Measurements from ENCODE around the gene FAR2. TPM values are rescaled to one million over a fixed set of nuclear protein-coding genes. Genes with fewer than 3 reads are reported as not detected.

Gene FAR2
- total RNA-seq, 2 experiments from 2014 or later: 7.8 to 8.1 TPM

- POLR2A ChIA-PET: interaction anchor here (0.6 kb wide), 1 partner anchor 1254 kb away, joined by 3 read pairs; no protein-coding TSS in a partner anchor
- H3K4me3 Mint-ChIP-seq: no peak overlapping the region
- intact Hi-C loops (cut with DNase I, micrococcal nuclease): no loop called here
- DNase-seq (no peak), ATAC-seq (no peak)
- no peaks in the 10 kb centered on the region for H3K4me1 Mint-ChIP-seq
- no peaks in the 10 kb centered on the region for H3K27me3 Mint-ChIP-seq
- H3K9me3 Mint-ChIP-seq (ENCODE audit: low read depth): no peaks in the 10 kb centered on the region
- H3K27ac Mint-ChIP-seq: no peak overlapping the region
- CTCF ChIA-PET: interaction anchor here (0.8 kb wide), 1 partner anchor 124 kb away, joined by 3 read pairs; no protein-coding TSS in a partner anchor
- H3K36me3 Mint-ChIP-seq (ENCODE audit: low read depth): no peaks in the 10 kb centered on the region
Measured at GRCh38 chr12:29211696-29212095, 62.6 kb downstream of the FAR2 start.

DNA sequence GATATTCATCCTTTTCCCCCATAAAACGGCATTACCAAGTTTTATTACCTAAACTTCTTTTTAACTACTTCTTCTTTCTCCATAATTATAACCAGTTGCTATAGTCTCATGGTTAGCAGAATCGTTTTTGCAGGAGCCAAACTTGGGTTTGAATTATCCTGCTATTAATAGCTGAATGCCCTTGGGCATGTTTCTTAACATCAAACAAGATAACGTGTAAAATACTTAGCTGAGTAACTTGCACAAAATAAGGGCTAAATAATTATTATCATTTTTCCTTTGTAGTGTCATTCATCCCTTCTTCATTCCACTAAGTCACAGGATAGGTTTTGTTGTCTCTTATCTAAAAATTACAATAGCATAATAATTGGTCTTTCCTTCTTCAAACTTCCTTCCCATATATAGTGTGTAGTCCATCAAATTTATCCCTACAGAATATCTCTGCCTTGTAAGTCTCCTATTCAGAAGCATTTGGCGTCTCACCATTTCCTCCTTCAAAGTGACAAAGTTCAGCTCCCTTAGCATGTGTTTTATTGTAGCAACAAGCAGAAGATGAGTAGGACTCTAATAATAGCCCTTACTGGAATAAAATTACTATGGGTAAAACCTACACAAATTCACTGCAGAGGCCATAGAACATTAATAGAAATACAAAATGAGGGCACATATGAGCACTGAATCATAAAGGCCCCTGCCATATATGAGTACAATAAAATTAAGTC is 63.8 kb downstream of the FAR2 start:
- H3K4me3 Mint-ChIP-seq: no peak overlapping the region
- H3K27ac Mint-ChIP-seq: no peak overlapping the region
- ChIA-PET POLR2A (no interaction called here), CTCF (no interaction called here)
- ATAC-seq (no peak), DNase-seq (no peak)
- H3K4me1 Mint-ChIP-seq: no peaks in the 10 kb centered on the region
- intact Hi-C loops (cut with DNase I, micrococcal nuclease): no loop called here
- H3K27me3 Mint-ChIP-seq: no peaks in the 10 kb centered on the region
- no peaks in the 10 kb centered on the region for H3K9me3 Mint-ChIP-seq (ENCODE audit: low read depth)
- no peaks in the 10 kb centered on the region for H3K36me3 Mint-ChIP-seq (ENCODE audit: low read depth)

- Mint-ChIP-seq H3K9me3 (ENCODE audit: low read depth) (no peaks in the 10 kb centered on the region), H3K27me3 (no peaks in the 10 kb centered on the region), H3K4me3 (no peak overlapping the region), H3K36me3 (ENCODE audit: low read depth) (no peaks in the 10 kb centered on the region), H3K27ac (no peak overlapping the region), H3K4me1 (no peaks in the 10 kb centered on the region)
- no peak for ATAC-seq
- ChIA-PET CTCF (no interaction called here), POLR2A (no interaction called here)
- intact Hi-C loops (cut with DNase I, micrococcal nuclease): no loop called here
- no peak for DNase-seq
Measured at GRCh38 chr12:29216266-29216665, 67.2 kb downstream of the FAR2 start.

- CTCF ChIA-PET: interaction anchor here (1.5 kb wide), 1 partner anchor 12 kb away, joined by 4 read pairs; no protein-coding TSS in a partner anchor
- Mint-ChIP-seq H3K36me3 (ENCODE audit: low read depth) (no peaks in the 10 kb centered on the region), H3K27me3 (no peaks in the 10 kb centered on the region), H3K4me1 (no peaks in the 10 kb centered on the region), H3K4me3 (no peak overlapping the region), H3K9me3 (ENCODE audit: low read depth) (no peaks in the 10 kb centered on the region), H3K27ac (no peak overlapping the region)
- DNase-seq: no peak
- intact Hi-C loops (cut with DNase I, micrococcal nuclease): no loop called here
- POLR2A ChIA-PET: interaction anchor here (0.5 kb wide), 1 partner anchor 39 kb away, joined by 3 read pairs; no protein-coding TSS in a partner anchor
- ATAC-seq: no peak
Measured at GRCh38 chr12:29216797-29217575, 67.9 kb downstream of the FAR2 start.

DNA sequence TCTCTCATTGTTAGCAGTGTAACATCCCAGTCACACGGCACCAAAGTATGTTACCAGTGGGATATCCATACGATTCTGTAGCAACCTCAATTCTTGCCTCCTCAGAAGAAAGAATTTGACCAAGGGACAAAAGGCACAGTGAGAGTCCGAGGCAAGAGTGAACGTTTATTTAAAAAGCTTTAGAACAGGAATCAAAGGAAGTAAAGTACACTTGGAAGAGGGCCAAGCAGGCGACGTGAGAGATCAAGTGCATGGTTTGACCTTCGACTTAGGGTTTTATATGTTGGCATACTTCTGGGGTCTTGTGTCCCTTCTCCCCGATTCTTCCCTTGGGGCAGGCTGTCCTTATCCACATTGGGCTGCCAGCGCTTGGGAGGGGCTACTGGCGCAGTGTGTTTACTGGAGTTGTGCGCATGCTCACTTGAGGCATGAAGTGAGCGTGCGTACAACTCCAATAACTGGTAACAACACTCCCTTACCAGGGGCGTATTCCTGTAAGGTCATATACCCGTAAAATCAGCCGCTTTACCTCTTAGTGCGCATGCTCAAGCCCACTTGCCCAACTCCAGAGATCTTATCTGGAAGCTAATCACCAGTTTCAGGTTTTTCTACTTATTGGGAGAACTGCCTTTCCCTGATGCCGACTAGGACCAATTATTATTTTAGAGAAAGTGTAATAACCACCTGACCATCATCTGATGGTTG is 71.7 kb downstream of the FAR2 start:
- POLR2A ChIA-PET: no interaction called here
- Mint-ChIP-seq H3K9me3 (ENCODE audit: low read depth) (peaks cover 2% of the 10 kb centered on the region), H3K36me3 (ENCODE audit: low read depth) (no peaks in the 10 kb centered on the region), H3K4me3 (no peak overlapping the region), H3K27ac (no peak overlapping the region), H3K4me1 (no peaks in the 10 kb centered on the region), H3K27me3 (no peaks in the 10 kb centered on the region)
- CTCF ChIA-PET: no interaction called here
- DNase-seq (no peak), ATAC-seq (no peak)
- intact Hi-C loops (cut with DNase I, micrococcal nuclease): no loop called here

DNA sequence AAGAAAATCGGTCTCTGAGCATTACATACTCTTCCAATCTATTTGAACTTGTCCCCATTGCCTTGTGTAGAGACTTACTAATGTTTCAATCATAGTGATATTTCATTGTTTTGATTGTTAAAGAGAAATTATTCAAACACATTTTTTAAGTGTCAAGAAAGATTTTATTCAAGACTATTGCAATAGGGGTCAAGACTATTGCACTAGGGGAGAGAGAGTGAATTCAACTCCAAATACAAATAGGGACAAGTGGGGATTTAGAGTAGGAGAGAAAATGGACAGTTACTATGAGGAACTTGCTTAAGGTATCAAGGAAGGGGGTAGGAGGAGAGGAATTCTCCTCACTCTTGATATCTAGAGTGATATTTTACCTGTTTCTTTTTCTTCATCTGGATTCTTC is 73.1 kb downstream of the FAR2 start:
- Mint-ChIP-seq H3K27me3 (no peaks in the 10 kb centered on the region), H3K4me1 (no peaks in the 10 kb centered on the region), H3K27ac (no peak overlapping the region), H3K36me3 (ENCODE audit: low read depth) (no peaks in the 10 kb centered on the region), H3K9me3 (ENCODE audit: low read depth) (peaks cover 2% of the 10 kb centered on the region), H3K4me3 (no peak overlapping the region)
- DNase-seq: no peak
- POLR2A ChIA-PET: no interaction called here
- intact Hi-C loops (cut with DNase I, micrococcal nuclease): no loop called here
- ATAC-seq: no peak
- CTCF ChIA-PET: no interaction called here

GRCh38 chr12:29223426-29223825 is 74.3 kb downstream of the FAR2 start:
- peaks cover 2% of the 10 kb centered on the region for H3K9me3 Mint-ChIP-seq (ENCODE audit: low read depth)
- H3K36me3 Mint-ChIP-seq (ENCODE audit: low read depth): no peaks in the 10 kb centered on the region
- H3K4me3 Mint-ChIP-seq: no peak overlapping the region
- intact Hi-C loops (cut with DNase I, micrococcal nuclease): no loop called here
- H3K27ac Mint-ChIP-seq: no peak overlapping the region
- ATAC-seq: no peak
- ChIA-PET CTCF (no interaction called here), POLR2A (no interaction called here)
- no peaks in the 10 kb centered on the region for H3K27me3 Mint-ChIP-seq
- H3K4me1 Mint-ChIP-seq: no peaks in the 10 kb centered on the region
- DNase-seq: no peak

- intact Hi-C loops (cut with DNase I, micrococcal nuclease): no loop called here
- Mint-ChIP-seq H3K4me1 (no peaks in the 10 kb centered on the region), H3K4me3 (no peak overlapping the region), H3K9me3 (ENCODE audit: low read depth) (peaks cover 2% of the 10 kb centered on the region), H3K27me3 (no peaks in the 10 kb centered on the region), H3K36me3 (ENCODE audit: low read depth) (no peaks in the 10 kb centered on the region), H3K27ac (no peak overlapping the region)
- POLR2A ChIA-PET: no interaction called here
- ATAC-seq (no peak), DNase-seq (no peak)
- CTCF ChIA-PET: no interaction called here
Measured at GRCh38 chr12:29223956-29224543, 75.0 kb downstream of the FAR2 start.

- Mint-ChIP-seq H3K4me3 (no peak overlapping the region), H3K36me3 (ENCODE audit: low read depth) (no peaks in the 10 kb centered on the region), H3K27ac (no peak overlapping the region), H3K27me3 (no peaks in the 10 kb centered on the region), H3K4me1 (no peaks in the 10 kb centered on the region), H3K9me3 (ENCODE audit: low read depth) (peaks cover 2% of the 10 kb centered on the region)
- ATAC-seq (no peak), DNase-seq (no peak)
- ChIA-PET CTCF (no interaction called here), POLR2A (no interaction called here)
- intact Hi-C loops (cut with DNase I, micrococcal nuclease): no loop called here
Measured at GRCh38 chr12:29224572-29224971, 75.5 kb downstream of the FAR2 start.

DNA sequence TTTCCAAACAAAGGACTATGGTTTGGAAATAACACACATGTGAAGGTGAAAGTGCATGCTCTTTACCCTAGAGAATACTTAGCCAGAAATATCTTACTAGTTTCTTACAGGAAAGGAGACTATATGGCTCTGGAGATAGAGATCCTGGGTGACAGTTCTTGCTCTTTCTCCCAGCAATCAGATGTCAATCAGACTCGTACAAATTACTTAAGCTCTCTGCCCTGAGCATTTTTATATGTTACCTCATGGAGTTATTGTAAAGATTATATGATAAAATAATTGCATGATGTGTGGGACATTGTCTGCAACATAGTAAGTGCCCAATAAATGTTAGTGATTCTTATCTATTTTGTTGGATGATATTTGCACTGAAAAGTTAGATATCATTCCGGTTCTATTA is 76.8 kb downstream of the FAR2 start:
- ChIA-PET POLR2A (no interaction called here), CTCF (interaction anchor here (0.9 to 1.0 kb wide), 2 partner anchors 11 to 92 kb away, joined by 4 to 5 read pairs; no protein-coding TSS in a partner anchor)
- Mint-ChIP-seq H3K27me3 (no peaks in the 10 kb centered on the region), H3K4me3 (no peak overlapping the region), H3K4me1 (no peaks in the 10 kb centered on the region), H3K9me3 (ENCODE audit: low read depth) (peaks cover 2% of the 10 kb centered on the region), H3K27ac (no peak overlapping the region), H3K36me3 (ENCODE audit: low read depth) (no peaks in the 10 kb centered on the region)
- no peak for ATAC-seq
- intact Hi-C loops (cut with DNase I, micrococcal nuclease): no loop called here
- no peak for DNase-seq

GRCh38 chr12:29226616-29227015 is 77.5 kb downstream of the FAR2 start:
- POLR2A ChIA-PET: no interaction called here
- H3K9me3 Mint-ChIP-seq (ENCODE audit: low read depth): peaks cover 2% of the 10 kb centered on the region
- intact Hi-C loops (cut with DNase I, micrococcal nuclease): no loop called here

More at GRCh38 chr12:29226616-29227015, 77.5 kb downstream of the FAR2 start:
- DNase-seq: no peak
- CTCF ChIA-PET: no interaction called here
- Mint-ChIP-seq H3K4me1 (no peaks in the 10 kb centered on the region), H3K27ac (no peak overlapping the region), H3K36me3 (ENCODE audit: low read depth) (no peaks in the 10 kb centered on the region), H3K4me3 (no peak overlapping the region), H3K27me3 (no peaks in the 10 kb centered on the region)
- no peak for ATAC-seq

Measured in activated CD4-positive, alpha-beta T cell treated with anti-CD3 and anti-CD28 coated beads for 36 hours (primary cell).